Measurements from ENCODE around the gene SKAP1. TPM values are rescaled to one million over a fixed set of nuclear protein-coding genes. Genes with fewer than 3 reads are reported as not detected.
"Not testable (repeated sequence)": the region's sequence is repeated elsewhere in the genome, so short reads cannot be mapped to it uniquely, and the experiment has no call there.

Gene SKAP1
- total and polyA plus RNA-seq, 9 donors, result 0.30 to 6.0 (median 2.4) TPM; not detected in 1

DNA sequence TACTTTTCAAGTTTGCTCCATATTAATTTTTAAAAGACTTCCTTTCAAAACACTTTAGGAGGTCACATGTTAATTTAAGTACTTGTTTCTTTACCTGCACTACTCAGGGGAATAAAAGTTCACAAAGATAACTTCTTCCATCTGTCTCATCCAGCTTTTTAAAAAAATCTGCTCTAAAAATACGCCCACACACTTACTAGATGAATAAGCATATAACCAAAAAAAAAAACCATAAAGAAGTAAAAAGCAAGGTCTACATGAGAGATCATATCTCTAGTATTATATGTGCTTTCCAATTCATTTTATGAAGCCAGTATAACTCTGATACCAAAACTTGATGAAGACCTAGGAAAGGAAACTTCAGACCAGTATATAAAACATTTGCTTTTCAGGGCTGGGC, 17.2 kb downstream of the SKAP1 start:
- Histone ChIP-seq H3K36me3 (no peaks in the 10 kb centered on the region), H3K27ac (no peak overlapping the region), H3K9me3 (no peaks in the 10 kb centered on the region), H3K27me3 (no peaks in the 10 kb centered on the region), H3K4me1 (ENCODE audit: insufficient read depth) (no peaks in the 10 kb centered on the region), H3K4me3 (no peak overlapping the region)
- 52 to 61% (median 57%) methylated on average over 1 of the region's 1 CpG for WGBS, 3 donors
- intact Hi-C loops (cut with DNase I), result no loop called here
- no peak for DNase-seq
- TF ChIP-seq CTCF (IDR thresholded peaks at IDR 0.05), result no peak
- no peak for TF ChIP-seq POLR2A (IDR thresholded peaks at IDR 0.05)

GRCh38 chr17:48410821-48411220, 19.2 kb downstream of the SKAP1 start:
- H3K36me3 ChIP-seq; H3K27ac ChIP-seq; H3K27me3 ChIP-seq; DNase-seq; intact Hi-C loops (cut with DNase I); H3K4me1 ChIP-seq (ENCODE audit: insufficient read depth); H3K9me3 ChIP-seq; H3K4me3 ChIP-seq: not testable (repeated sequence)
- WGBS, 3 donors, result 93 to 96% (median 95%) methylated on average over 7 of the region's 7 CpGs

DNA sequence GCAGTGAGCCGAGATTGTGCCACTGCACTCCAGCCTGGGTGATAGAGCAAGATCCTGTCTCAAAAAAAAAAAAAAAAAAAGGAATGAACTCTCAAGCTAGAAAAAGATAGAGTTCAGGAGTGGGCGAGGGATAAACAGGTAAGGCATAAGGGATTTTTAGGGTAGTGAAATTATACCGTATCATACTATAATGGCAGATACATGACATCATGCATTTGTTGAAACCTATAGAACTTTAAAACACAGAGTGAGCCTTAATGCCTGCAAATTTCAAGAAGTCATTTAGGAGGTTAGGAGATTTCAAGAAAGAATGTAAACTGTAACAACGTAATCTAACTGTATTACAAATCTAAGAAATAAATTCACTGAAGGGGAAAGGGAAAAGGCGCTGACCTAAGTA, 20.4 kb downstream of the SKAP1 start:
- H3K27me3 ChIP-seq, result no peaks in the 10 kb centered on the region
- no peak for DNase-seq
- intact Hi-C loops (cut with DNase I), result no loop called here
- no peaks in the 10 kb centered on the region for H3K4me1 ChIP-seq (ENCODE audit: insufficient read depth)
- no peak overlapping the region for H3K27ac ChIP-seq
- no peak overlapping the region for H3K4me3 ChIP-seq
- H3K36me3 ChIP-seq, result no peaks in the 10 kb centered on the region
- TF ChIP-seq POLR2A (IDR thresholded peaks at IDR 0.05), result no peak
- no peak for TF ChIP-seq EP300 (IDR thresholded peaks at IDR 0.05)
- no peak for TF ChIP-seq CTCF (IDR thresholded peaks at IDR 0.05)
- WGBS, 3 donors, result 68 to 75% (median 71%) methylated on average over 5 of the region's 5 CpGs
- H3K9me3 ChIP-seq, result no peaks in the 10 kb centered on the region

DNA sequence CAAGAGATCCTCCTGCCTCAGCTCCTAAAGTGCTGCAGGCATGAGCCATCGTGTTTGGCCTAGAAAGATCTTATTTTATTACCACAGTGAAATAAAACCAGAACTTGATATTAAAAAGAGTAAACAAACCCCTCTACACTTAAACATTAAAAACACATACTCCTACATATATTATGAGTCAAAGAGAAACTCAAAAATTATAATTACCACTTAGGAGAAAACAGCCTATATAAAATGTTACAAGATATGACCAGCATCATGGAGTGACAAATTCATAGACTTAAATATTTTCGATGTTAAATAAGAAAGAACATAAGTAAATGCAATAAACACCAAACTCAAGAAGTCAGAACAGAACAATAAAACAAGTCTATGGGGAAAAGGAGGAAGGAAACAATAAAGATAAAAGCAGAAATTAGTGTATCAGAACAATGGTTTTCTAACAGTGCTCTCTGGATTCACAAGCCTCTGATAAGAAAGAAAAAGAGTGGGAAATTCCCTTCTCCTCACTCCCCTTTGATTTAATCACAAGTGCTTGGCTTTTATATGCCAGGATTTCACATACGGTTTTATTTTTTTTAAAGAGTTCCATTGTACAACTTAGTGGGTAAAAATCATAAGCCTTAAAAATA, 23.0 kb downstream of the SKAP1 start:
- H3K9me3 ChIP-seq, result no peaks in the 10 kb centered on the region
- TF ChIP-seq POLR2A (IDR thresholded peaks at IDR 0.05), result no peak
- TF ChIP-seq CTCF (IDR thresholded peaks at IDR 0.05), result no peak
- no peak for TF ChIP-seq EP300 (IDR thresholded peaks at IDR 0.05)

GRCh38 chr17:48394821-48395220, 35.2 kb downstream of the SKAP1 start:
- Histone ChIP-seq H3K4me3 (no peak overlapping the region), H3K36me3 (no peaks in the 10 kb centered on the region), H3K9me3 (no peaks in the 10 kb centered on the region), H3K4me1 (ENCODE audit: insufficient read depth) (no peaks in the 10 kb centered on the region), H3K27me3 (no peaks in the 10 kb centered on the region), H3K27ac (no peak overlapping the region)
- intact Hi-C loops (cut with DNase I), result no loop called here
- 61 to 70% (median 62%) methylated on average over 3 of the region's 3 CpGs for WGBS, 3 donors
- DNase-seq, result no peak
- TF ChIP-seq POLR2A (IDR thresholded peaks at IDR 0.05) (no peak), EP300 (IDR thresholded peaks at IDR 0.05) (no peak), CTCF (IDR thresholded peaks at IDR 0.05) (no peak)

More for the DNA sequence above, 23.0 kb downstream of the SKAP1 start:
- H3K4me3 ChIP-seq, result no peak overlapping the region
- H3K4me1 ChIP-seq (ENCODE audit: insufficient read depth), result no peaks in the 10 kb centered on the region
- H3K27me3 ChIP-seq, result no peaks in the 10 kb centered on the region
- intact Hi-C loops (cut with DNase I), result no loop called here
- no peak overlapping the region for H3K27ac ChIP-seq
- no peaks in the 10 kb centered on the region for H3K36me3 ChIP-seq
- WGBS, 3 donors, result 14 to 27% (median 24%) methylated on average over 3 of the region's 3 CpGs
- DNase-seq, result no peak

Measured in ovary (tissue), 9 donors.